OCI-LY7 (cell line): ENCODE results near the gene NCBP1.

Source experiments
- EZH2phosphoT487 ChIP-seq: fragments of 200-600 bp; sonication (generic); IDR thresholded peaks from 2 replicates; pipeline ENCODE4 v1.6.1; 2018; ENCODE audit warnings: low read depth, borderline replicate concordance, mild to moderate bottlenecking, mixed run types, antibody characterized with exemption, low read length, moderate library complexity, mixed read lengths
- TF ChIP-seq, protein P1 (sequence below): fragments of 200-600 bp; sonication (generic); conservative IDR thresholded peaks from 2 replicates; pipeline ENCODE4 v1.5.1; 2014; ENCODE audit warnings: mild to moderate bottlenecking, antibody characterized with exemption, low read length, moderate library complexity, mixed read lengths

DNA sequence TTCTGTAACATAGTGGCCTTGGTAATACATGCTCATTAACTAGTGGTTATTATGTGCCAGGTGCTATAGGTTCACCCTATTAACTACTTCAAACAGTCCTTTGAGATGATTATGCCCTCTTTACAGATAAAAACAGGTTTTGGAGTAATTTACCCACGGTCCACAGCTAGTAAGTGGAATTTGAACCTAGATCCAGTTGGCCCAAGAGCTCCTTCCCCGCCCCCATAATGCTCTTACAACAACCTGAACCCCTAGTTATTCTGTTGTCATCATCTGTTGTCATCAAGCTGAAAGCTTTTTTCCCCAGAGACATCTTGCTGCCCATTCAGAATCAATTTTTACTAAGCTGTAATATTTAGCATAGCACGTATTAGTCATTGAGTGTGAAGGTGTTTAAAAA, 40.3 kb downstream of the NCBP1 start:
- TF ChIP-seq, protein P1, sequence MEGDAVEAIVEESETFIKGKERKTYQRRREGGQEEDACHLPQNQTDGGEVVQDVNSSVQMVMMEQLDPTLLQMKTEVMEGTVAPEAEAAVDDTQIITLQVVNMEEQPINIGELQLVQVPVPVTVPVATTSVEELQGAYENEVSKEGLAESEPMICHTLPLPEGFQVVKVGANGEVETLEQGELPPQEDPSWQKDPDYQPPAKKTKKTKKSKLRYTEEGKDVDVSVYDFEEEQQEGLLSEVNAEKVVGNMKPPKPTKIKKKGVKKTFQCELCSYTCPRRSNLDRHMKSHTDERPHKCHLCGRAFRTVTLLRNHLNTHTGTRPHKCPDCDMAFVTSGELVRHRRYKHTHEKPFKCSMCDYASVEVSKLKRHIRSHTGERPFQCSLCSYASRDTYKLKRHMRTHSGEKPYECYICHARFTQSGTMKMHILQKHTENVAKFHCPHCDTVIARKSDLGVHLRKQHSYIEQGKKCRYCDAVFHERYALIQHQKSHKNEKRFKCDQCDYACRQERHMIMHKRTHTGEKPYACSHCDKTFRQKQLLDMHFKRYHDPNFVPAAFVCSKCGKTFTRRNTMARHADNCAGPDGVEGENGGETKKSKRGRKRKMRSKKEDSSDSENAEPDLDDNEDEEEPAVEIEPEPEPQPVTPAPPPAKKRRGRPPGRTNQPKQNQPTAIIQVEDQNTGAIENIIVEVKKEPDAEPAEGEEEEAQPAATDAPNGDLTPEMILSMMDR = no peak
- no peak for TF ChIP-seq EZH2phosphoT487
